Activated naive CD4-positive, alpha-beta T cell (primary cell): ENCODE data around the gene DENND1A.
"Not testable (repeated sequence)": the region's sequence is repeated elsewhere in the genome, so short reads cannot be mapped to it uniquely, and the experiment has no call there.

Source experiments
- DNase-seq, 4 experiments: peaks; one replicate each; lab custom pipeline; 2025; lab: John Stamatoyannopoulos, UW

DENND1A gene

GRCh38 chr9:123923377-123923776 lies 6.5 kb downstream of the DENND1A start:
- DNase-seq: no peak

DNA sequence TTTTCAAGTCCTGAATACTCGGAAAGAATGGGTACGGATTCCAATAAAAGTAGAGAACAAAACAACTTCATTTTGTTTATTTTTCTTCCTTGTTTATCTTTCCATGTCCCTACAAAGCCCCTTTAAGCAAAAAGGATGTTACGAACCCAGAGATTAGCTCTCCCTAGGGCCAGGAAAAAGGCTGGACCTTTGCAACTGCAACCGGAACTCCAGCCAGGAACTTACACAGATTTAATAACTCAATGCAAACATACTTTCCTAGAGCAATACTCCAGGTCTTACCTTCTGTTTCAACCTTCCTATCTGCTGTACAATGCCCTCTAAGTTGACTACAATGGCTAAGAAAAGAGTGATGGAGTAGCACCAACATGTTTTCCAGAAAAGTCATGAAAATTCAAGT lies 7.0 kb downstream of the DENND1A start:
- no peak for DNase-seq

DNA sequence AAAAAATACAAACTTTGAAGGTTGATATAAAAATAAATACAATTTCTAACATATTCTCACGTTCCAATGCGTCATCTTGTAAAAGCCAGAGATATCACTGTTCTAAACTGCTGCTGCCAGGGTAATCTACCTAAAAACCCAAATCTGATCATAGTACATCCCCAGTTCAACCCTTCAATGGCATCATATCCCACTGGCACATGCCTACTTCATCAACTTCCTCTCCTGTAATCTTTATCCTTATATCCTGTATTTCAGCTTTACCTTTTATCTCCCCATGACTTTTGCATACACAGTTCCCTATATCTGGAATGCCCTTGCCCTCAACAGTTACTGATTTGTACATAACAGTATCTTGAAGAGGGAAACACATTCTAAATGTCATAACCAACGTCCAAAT lies 7.5 kb downstream of the DENND1A start:
- DNase-seq: no peak

- DNase-seq: no peak
These were observed 15.3 kb downstream of the DENND1A start for GRCh38 chr9:123914517-123915196.

GRCh38 chr9:123912167-123912897 lies 17.6 kb downstream of the DENND1A start:
- no peak for DNase-seq

DNA sequence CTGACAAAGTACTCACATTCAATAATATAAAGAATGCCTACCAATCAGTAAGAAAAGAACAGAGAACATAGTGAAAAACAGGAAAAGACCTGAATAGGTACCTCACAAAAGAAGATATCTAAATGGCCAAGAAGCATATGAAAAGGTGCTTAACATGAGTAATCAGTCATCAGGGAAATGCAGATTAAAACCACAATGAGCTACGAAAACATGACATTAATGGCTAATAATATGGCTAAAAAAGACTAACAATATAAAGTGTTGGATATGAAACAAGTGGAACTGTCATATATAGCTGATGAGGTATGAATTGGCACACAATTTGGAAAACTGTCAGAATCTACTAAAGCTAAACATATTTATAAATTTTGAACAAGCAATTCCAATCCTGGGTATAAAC lies 18.9 kb downstream of the DENND1A start:
- DNase-seq: no peak

DNA sequence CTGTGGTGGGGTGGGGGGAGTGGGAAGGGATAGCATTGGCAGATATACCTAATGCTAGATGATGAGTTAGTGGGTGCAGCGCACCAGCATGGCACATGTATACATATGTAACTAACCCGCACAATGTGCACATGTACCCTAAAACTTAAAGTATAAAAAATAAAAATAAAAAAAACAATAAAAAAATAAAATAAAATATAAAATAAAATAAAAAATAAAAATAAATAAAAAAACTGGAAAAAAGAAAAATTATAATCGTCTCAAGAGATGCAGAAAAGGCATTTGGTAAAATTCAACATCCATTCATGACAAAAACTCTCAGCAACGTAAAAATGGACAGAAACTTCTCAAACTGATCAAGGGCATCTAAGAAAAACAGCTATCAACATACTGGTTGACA lies 20.7 kb downstream of the DENND1A start:
- not testable (repeated sequence) for DNase-seq

DNA sequence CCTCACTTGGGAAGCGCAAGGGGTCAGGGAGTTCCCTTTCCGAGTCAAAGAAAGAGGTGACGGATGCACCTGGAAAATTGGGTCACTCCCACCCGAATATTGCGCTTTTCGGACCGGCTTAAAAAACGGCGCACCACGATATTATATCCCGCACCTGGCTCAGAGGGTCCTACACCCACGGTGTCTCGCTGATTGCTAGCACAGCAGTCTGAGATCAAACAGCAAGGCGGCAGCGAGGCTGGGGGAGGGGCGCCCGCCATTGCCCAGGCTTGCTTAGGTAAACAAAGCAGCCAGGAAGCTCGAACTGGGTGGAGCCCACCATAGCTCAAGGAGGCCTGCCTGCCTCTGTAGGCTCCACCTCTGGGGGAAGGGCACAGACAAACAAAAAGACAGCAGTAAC lies 26.4 kb downstream of the DENND1A start:
- DNase-seq: not testable (repeated sequence)

DNA sequence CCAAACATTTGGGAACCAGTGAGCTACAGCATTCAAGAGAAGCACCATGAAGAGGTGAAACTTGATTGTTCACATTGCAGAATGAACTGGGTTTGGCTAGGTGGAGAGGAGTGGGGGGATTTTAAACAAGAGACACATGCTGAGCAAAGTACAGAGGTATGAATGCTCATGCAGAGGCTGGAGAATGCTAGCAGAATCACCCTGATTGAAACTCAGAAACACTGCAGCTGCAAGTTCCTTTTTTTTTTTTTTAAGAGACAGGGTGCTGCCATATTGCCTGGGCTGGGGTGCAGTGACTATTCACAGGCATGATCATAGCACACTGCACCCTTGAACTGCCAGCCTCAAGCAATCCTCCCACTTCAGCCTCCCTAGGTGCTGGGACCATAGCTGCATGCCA lies 35.1 kb downstream of the DENND1A start:
- no peak for DNase-seq

- no peak for DNase-seq
These were observed 36.0 kb downstream of the DENND1A start for GRCh38 chr9:123893831-123894460.

DNA sequence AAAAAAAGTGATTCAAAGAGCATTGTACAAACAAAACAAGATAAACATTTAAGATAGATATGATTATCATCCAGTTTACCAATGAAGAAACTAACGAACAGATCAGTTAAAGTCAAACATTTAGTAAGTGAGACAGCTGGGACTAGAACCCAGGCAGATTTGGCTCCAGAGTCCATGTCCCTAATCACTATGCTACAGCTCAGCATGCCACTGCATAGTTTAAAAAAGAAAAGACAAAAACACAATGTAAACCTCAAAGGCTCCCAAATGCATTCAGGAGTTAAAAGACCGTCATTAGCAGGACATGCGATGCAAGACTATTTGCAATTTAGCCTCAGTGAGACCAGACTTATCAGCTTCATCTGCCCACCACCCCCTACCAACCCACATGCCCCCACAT lies 36.8 kb downstream of the DENND1A start:
- DNase-seq: no peak

GRCh38 chr9:123887837-123888236 lies 42.1 kb downstream of the DENND1A start:
- no peak for DNase-seq

- DNase-seq: not testable (repeated sequence)
These were observed 44.1 kb downstream of the DENND1A start for GRCh38 chr9:123885834-123886233.

DNA sequence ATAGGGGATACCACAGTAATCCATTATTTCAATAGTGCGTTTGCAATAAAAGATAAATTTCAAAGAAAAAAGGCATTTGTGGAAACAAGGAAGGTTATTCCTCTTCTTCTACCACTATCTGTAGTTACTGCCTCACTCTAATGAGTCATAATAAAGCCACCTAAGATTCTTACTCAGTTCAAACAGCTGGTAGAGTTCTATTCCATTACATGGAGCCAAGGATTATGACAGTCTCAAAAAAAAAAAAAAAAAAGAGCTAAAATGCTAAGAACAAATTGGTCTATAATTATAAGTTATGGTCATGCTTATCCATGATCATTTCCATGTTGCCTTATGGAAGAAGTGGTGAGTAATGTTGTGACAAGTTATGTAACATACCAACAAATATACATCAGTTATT lies 46.3 kb downstream of the DENND1A start:
- DNase-seq: no peak

DNA sequence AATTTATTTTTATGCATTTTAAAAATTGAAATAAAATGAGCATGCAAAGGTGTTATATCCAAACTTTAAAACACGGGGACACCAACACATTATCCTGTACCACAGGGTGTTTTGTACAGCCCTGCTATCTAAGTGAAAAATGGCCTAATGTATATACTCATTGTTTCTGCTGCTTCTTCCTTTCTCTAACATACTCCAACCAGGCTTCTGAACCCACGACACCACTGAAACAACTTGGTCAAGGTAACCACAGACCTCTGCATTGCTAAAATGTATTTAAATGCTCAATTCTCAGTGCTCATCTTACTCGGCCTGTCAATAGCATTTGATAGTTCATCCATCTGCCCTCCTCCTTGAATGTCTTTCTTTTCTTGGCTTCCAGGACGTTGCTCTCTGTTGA lies 48.3 kb downstream of the DENND1A start:
- DNase-seq: no peak

GRCh38 chr9:123880420-123880819 lies 49.5 kb downstream of the DENND1A start:
- no peak for DNase-seq

DNA sequence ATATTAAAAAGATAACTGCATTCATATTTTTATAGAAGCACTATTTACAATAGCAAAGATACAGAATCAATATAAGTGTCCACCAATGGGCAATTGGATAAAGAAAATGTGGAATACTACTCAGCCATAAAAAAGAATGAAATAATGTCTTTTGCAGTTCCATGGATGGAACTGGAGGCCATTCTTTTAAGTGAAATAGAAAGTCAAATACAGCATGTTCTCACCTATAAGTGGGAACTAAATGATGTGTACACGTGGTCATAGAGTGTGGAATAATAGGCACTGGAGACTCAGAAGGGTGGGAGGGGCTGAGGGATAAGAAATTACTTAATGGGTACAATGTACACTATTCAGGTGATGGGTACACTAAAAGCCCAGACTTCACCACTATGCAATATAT lies 53.2 kb downstream of the DENND1A start:
- no peak for DNase-seq

DNA sequence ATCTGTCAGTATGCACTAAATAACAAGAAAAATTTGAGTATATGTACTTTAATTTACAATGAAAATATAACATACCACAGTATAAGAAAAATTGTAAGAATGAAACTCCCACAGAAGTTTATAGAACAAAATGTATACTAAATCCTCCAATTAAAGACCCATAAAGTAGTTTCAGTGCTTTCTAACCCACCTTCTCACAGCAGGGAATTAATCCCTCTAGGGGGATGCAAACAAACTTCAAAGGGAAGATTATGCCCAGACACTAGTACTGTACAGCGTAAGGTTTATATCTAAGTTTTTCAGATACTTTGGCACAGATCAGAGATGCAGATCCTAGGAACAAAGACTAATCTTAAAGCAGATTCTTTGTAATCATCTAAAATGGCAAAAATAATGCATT lies 57.2 kb downstream of the DENND1A start:
- DNase-seq: no peak

- DNase-seq: no peak
These were observed 58.1 kb downstream of the DENND1A start for GRCh38 chr9:123871781-123872180.

DNA sequence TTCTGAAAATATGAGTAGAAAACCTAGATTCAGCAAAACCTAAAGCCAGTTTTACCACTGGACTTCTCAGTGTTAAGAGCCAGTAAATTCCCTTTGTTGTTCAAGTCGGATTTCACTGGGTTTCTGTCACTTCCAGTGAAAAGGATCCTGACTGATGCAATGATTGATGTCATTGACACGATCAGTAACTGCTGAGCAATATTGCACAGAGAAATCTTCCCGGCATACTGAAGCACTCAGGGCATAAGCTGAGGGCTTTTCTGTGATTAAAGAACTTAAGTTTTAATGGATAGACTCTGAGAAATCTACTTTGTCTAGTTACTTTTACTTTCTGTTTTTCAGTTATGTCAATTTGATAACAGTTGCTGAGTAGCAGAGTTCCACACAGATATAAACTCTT lies 61.9 kb downstream of the DENND1A start:
- DNase-seq: no peak

DNA sequence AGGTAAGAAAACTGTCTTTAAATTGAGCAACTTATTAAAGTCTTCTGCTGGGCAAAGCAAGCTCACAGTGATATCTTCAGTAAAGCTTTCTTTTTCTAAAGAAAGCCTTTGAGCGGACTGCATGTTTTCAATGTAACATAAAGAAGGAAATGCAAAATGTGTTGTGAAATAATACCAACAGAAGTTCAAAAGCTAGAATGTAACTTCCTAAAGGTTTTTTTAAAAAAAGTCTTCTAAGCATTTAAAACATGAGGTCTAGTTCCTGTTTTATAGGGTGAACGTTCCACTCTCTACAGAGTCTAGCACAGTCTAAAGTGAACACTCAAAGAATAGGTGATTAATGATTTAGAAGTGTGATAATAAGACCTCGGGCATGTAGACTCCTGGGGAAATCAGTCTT lies 62.9 kb downstream of the DENND1A start:
- DNase-seq: no peak

GRCh38 chr9:123866497-123866896 lies 63.4 kb downstream of the DENND1A start:
- DNase-seq: no peak

GRCh38 chr9:123865226-123866000 lies 64.5 kb downstream of the DENND1A start:
- DNase-seq: no peak
